Measurements from ENCODE around the gene WFIKKN1. TPM values are rescaled to one million over a fixed set of nuclear protein-coding genes. Genes with fewer than 3 reads are reported as not detected.

Gene WFIKKN1
- total and polyA plus RNA-seq, 2 of the 13 experiments (the other 11 are each of a cell fraction or from before 2014, with no cell fraction given) = 1.7 to 4.9 TPM

DNA sequence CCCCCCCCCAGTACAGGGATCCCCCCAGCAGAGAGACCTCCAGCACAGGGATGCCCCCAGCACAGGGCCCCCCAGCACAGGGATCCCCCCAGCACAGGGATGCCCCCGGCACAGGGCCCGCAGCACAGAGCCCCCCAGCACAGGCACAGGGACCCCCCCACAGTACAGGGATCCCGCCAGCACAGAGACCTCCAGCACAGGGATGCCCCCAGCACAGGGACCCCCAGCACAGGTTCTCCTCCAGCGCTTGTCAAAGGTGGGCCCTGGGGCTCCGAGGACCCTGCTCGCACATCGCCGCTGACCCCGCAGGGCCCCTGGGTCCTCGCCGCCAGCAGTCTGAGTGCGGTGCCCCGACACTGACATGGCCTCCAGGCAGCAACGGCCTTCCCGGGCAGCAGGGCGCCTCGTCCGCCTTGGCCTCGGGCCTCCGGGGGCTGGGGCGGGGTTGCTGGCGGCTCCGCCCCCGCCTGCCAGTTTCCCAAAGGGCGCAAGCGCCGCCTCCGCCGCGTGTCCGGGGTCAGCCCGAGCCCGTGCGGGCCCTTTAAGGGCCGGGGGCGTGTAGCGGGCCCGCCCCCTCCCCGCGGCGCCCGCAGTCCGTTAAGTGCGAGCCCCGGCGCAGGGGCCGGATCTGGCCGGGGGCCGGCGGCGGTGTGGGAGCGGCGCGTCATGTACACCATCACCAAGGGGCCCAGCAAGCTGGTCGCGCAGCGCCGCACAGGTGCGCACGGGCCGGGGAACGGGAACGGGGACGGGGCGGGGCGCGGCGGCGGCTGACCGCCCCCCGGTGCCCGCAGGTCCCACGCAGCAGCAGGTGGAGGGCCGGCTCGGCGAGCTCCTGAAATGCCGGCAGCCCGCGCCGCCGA lies 10.8 kb downstream of the WFIKKN1 start, which contains the start of gene MCRIP2 (continued):
- TF ChIP-seq ZNF549 (CRISPR knock-in tag; IDR thresholded peaks at IDR 0.05) (no peak), ZNF567 (CRISPR knock-in tag; IDR thresholded peaks at IDR 0.05; ENCODE audit: borderline replicate concordance) (0 out of 2 replicates have a peak, but pooled peaks have one; percentile 29), PAF1 (CRISPR knock-in tag; IDR thresholded peaks at IDR 0.05) (no peak), ZNF496 (CRISPR knock-in tag; IDR thresholded peaks at IDR 0.05; ENCODE audit: insufficient replicate concordance) (no peak), ZSCAN21 (CRISPR knock-in tag; IDR thresholded peaks at IDR 0.05; ENCODE audit: borderline replicate concordance) (peak; percentile 19; the same call in 1 of the 2 replicates), ZNF749 (CRISPR knock-in tag; IDR thresholded peaks at IDR 0.05; ENCODE audit: borderline replicate concordance) (no peak), ZNF44 (CRISPR knock-in tag; IDR thresholded peaks at IDR 0.05) (no peak), SP1 (IDR thresholded peaks at IDR 0.05) (no peak), SP1 (CRISPR knock-in tag; IDR thresholded peaks at IDR 0.05) (peak; percentile 77), CCDC6 (CRISPR knock-in tag; IDR thresholded peaks at IDR 0.05) (0 out of 2 replicates have a peak, but pooled peaks have one; percentile 49), HES4 (CRISPR knock-in tag; IDR thresholded peaks at IDR 0.05; ENCODE audit: borderline replicate concordance) (0 out of 2 replicates have a peak, but pooled peaks have one; percentile 47)
- TF ChIP-seq, protein P1, sequence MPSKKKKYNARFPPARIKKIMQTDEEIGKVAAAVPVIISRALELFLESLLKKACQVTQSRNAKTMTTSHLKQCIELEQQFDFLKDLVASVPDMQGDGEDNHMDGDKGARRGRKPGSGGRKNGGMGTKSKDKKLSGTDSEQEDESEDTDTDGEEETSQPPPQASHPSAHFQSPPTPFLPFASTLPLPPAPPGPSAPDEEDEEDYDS (CRISPR knock-in tag; IDR thresholded peaks at IDR 0.05) = peak; percentile 81
- TF ChIP-seq, protein P2, sequence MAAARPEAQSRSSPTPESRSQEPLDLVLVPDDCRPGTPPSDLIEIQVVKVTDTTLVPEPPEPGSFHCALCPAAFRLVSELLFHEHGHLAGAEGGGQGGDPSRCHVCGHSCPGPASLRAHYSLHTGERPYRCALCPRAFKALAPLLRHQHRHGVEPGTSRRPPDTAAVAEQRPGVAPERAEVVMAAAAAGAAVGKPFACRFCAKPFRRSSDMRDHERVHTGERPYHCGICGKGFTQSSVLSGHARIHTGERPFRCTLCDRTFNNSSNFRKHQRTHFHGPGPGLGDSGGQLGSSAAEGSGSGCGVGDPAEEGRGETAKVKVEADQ (CRISPR knock-in tag; IDR thresholded peaks at IDR 0.05; ENCODE audit: borderline replicate concordance) = 0 out of 2 replicates have a peak, but pooled peaks have one; percentile 2
- TF ChIP-seq, protein P3, sequence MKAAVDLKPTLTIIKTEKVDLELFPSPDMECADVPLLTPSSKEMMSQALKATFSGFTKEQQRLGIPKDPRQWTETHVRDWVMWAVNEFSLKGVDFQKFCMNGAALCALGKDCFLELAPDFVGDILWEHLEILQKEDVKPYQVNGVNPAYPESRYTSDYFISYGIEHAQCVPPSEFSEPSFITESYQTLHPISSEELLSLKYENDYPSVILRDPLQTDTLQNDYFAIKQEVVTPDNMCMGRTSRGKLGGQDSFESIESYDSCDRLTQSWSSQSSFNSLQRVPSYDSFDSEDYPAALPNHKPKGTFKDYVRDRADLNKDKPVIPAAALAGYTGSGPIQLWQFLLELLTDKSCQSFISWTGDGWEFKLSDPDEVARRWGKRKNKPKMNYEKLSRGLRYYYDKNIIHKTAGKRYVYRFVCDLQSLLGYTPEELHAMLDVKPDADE (CRISPR knock-in tag; IDR thresholded peaks at IDR 0.05) = peak; percentile 9; the same call in 1 of the 2 replicates
- TF ChIP-seq, protein P4, sequence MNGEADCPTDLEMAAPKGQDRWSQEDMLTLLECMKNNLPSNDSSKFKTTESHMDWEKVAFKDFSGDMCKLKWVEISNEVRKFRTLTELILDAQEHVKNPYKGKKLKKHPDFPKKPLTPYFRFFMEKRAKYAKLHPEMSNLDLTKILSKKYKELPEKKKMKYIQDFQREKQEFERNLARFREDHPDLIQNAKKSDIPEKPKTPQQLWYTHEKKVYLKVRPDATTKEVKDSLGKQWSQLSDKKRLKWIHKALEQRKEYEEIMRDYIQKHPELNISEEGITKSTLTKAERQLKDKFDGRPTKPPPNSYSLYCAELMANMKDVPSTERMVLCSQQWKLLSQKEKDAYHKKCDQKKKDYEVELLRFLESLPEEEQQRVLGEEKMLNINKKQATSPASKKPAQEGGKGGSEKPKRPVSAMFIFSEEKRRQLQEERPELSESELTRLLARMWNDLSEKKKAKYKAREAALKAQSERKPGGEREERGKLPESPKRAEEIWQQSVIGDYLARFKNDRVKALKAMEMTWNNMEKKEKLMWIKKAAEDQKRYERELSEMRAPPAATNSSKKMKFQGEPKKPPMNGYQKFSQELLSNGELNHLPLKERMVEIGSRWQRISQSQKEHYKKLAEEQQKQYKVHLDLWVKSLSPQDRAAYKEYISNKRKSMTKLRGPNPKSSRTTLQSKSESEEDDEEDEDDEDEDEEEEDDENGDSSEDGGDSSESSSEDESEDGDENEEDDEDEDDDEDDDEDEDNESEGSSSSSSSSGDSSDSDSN (CRISPR knock-in tag; IDR thresholded peaks at IDR 0.05) = peak; percentile 52; the same call in 1 of the 2 replicates
- TF ChIP-seq, protein P5, sequence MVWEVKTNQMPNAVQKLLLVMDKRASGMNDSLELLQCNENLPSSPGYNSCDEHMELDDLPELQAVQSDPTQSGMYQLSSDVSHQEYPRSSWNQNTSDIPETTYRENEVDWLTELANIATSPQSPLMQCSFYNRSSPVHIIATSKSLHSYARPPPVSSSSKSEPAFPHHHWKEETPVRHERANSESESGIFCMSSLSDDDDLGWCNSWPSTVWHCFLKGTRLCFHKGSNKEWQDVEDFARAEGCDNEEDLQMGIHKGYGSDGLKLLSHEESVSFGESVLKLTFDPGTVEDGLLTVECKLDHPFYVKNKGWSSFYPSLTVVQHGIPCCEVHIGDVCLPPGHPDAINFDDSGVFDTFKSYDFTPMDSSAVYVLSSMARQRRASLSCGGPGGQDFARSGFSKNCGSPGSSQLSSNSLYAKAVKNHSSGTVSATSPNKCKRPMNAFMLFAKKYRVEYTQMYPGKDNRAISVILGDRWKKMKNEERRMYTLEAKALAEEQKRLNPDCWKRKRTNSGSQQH (CRISPR knock-in tag; IDR thresholded peaks at IDR 0.05; ENCODE audit: low read depth) = no peak; the same call in 1 of the 2 replicates
- TF ChIP-seq, protein P6, sequence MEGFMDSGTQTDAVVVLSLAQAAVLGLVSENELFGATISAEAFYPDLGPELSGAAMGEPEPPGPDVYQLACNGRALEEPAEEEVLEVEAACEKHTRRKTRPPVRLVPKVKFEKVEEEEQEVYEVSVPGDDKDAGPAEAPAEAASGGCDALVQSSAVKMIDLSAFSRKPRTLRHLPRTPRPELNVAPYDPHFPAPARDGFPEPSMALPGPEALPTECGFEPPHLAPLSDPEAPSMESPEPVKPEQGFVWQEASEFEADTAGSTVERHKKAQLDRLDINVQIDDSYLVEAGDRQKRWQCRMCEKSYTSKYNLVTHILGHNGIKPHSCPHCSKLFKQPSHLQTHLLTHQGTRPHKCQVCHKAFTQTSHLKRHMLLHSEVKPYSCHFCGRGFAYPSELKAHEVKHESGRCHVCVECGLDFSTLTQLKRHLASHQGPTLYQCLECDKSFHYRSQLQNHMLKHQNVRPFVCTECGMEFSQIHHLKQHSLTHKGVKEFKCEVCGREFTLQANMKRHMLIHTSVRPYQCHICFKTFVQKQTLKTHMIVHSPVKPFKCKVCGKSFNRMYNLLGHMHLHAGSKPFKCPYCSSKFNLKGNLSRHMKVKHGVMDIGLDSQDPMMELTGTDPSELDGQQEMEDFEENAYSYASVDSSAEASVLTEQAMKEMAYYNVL (CRISPR knock-in tag; IDR thresholded peaks at IDR 0.05; ENCODE audit: borderline replicate concordance) = peak; percentile 42; the same call in 1 of the 2 replicates
